ENCODE data around the gene UNC5B.

- TF ChIP-seq CTCF (IDR thresholded peaks at IDR 0.05), result no peak
- TF ChIP-seq POLR2A (IDR thresholded peaks at IDR 0.05), result no peak
These were observed 119.4 kb downstream of the UNC5B start for GRCh38 chr10:71331736-71332135.

Measured in thyroid gland (tissue), 4 donors.